ENCODE results near the gene DMC1.

- TF ChIP-seq CTCF (conservative IDR thresholded peaks at IDR 0.05; ENCODE audit: low read depth, low read length) = no peak
- no peak for TF ChIP-seq RAD21 (IDR thresholded peaks at IDR 0.05; ENCODE audit: low read length)
- no peak for TF ChIP-seq NFE2L2 (IDR thresholded peaks at IDR 0.05; ENCODE audit: low read depth, low read length)
- TF ChIP-seq SMC3 (IDR thresholded peaks at IDR 0.05; ENCODE audit: low read depth, low read length) = no peak
- peak; percentile 56; the same call in 1 of the 2 replicates for TF ChIP-seq CHD1 (IDR thresholded peaks at IDR 0.05; ENCODE audit: low read depth, low read length)
- no peak; the same call in 1 of the 2 replicates for TF ChIP-seq POLR2A (IDR thresholded peaks at IDR 0.05; ENCODE audit: low read depth, low read length)
- TF ChIP-seq, protein P1, sequence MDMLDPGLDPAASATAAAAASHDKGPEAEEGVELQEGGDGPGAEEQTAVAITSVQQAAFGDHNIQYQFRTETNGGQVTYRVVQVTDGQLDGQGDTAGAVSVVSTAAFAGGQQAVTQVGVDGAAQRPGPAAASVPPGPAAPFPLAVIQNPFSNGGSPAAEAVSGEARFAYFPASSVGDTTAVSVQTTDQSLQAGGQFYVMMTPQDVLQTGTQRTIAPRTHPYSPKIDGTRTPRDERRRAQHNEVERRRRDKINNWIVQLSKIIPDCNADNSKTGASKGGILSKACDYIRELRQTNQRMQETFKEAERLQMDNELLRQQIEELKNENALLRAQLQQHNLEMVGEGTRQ (IDR thresholded peaks at IDR 0.05; ENCODE audit: low read depth, low read length) = no peak
- no peak for TF ChIP-seq MAFK (IDR thresholded peaks at IDR 0.05; ENCODE audit: low read depth, low read length)
These were observed 64.4 kb downstream of the DMC1 start for GRCh38 chr22:38505541-38506117.
